B cell (primary cell): ENCODE measurements around the gene NR3C2.

Experiments
- EZH2 ChIP-seq: IDR thresholded peaks from 2 replicates; pipeline ENCODE4 v1.6.1; 2012; ENCODE audit warnings: borderline replicate concordance, low read depth, mild to moderate bottlenecking, moderate library complexity, low read length; ENCODE audit not compliant: insufficient read depth, poor library complexity, severe bottlenecking
- TF ChIP-seq, protein P1 (sequence below): fragments of 200-600 bp; IDR thresholded peaks from one replicate; pipeline ENCODE4 v1.8.0; 2022; ENCODE audit warnings: antibody characterized with exemption, mild to moderate bottlenecking

DNA sequence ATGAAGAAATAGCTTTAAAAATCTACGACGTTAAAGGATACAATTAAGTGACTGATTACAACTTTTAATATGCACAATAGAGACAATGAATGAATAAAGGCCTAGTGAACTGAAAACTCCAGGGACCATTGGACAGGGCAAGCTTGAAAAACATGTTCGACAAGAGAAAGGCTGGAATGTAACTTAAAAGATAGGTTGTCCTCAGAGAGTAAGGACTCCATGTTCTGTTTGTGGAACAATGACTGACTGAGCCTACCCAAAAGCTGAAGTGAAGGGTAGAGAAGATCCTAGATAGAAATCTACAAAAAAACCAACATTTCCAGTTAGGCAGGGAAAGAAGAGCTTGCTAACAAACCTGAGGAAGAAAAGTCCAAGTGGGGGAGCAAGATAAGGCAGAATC lies 173.4 kb downstream of the NR3C2 start:
- TF ChIP-seq, protein P1, sequence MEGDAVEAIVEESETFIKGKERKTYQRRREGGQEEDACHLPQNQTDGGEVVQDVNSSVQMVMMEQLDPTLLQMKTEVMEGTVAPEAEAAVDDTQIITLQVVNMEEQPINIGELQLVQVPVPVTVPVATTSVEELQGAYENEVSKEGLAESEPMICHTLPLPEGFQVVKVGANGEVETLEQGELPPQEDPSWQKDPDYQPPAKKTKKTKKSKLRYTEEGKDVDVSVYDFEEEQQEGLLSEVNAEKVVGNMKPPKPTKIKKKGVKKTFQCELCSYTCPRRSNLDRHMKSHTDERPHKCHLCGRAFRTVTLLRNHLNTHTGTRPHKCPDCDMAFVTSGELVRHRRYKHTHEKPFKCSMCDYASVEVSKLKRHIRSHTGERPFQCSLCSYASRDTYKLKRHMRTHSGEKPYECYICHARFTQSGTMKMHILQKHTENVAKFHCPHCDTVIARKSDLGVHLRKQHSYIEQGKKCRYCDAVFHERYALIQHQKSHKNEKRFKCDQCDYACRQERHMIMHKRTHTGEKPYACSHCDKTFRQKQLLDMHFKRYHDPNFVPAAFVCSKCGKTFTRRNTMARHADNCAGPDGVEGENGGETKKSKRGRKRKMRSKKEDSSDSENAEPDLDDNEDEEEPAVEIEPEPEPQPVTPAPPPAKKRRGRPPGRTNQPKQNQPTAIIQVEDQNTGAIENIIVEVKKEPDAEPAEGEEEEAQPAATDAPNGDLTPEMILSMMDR, result no peak
- TF ChIP-seq EZH2, result no peak
